ENCODE data around the gene STC2. TPM values are rescaled to one million over a fixed set of nuclear protein-coding genes. Genes with fewer than 3 reads are reported as not detected.

The STC2 gene
- total RNA-seq, 1 experiment from 2014 or later = 60.4 TPM

DNA sequence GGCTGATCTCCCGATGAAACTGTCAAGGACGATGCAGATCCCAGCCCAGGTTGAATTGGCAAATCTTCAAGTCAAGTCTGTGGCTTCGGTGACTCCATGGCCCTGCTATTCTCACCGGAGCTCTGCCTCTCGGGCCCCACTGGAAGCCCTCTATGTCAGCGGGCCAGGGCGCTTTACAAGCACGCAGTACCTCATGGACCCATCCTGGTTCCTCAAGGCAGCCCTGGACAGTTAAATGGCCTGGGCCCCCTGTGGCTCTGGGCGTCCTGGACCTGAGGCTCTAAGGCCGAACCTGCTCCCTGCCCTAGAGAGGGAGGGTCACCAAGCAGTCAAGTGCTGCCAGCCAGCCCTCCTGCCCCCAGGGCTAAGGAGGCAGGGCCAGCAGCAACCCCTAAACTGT lies 45.3 kb downstream of the STC2 start:
- CTCF ChIA-PET = no interaction called here
- Mint-ChIP-seq H3K27ac (ENCODE audit: unreplicated experiment) (no peak overlapping the region), H3K9me3 (ENCODE audit: low read depth, unreplicated experiment) (no peaks in the 10 kb centered on the region), H3K4me1 (ENCODE audit: low read depth, unreplicated experiment) (no peaks in the 10 kb centered on the region), H3K36me3 (ENCODE audit: insufficient read depth, unreplicated experiment) (no peaks in the 10 kb centered on the region), H3K27me3 (ENCODE audit: unreplicated experiment) (peaks cover 96% of the 10 kb centered on the region), H3K4me3 (ENCODE audit: low read depth, unreplicated experiment) (peak overlapping the region; percentile 24)
- TF ChIP-seq, protein P1, sequence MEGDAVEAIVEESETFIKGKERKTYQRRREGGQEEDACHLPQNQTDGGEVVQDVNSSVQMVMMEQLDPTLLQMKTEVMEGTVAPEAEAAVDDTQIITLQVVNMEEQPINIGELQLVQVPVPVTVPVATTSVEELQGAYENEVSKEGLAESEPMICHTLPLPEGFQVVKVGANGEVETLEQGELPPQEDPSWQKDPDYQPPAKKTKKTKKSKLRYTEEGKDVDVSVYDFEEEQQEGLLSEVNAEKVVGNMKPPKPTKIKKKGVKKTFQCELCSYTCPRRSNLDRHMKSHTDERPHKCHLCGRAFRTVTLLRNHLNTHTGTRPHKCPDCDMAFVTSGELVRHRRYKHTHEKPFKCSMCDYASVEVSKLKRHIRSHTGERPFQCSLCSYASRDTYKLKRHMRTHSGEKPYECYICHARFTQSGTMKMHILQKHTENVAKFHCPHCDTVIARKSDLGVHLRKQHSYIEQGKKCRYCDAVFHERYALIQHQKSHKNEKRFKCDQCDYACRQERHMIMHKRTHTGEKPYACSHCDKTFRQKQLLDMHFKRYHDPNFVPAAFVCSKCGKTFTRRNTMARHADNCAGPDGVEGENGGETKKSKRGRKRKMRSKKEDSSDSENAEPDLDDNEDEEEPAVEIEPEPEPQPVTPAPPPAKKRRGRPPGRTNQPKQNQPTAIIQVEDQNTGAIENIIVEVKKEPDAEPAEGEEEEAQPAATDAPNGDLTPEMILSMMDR (IDR thresholded peaks at IDR 0.05; ENCODE audit: unreplicated experiment) = no peak
- no TSS peak for BruUV-seq (replicated peaks)
- DNase-seq = no peak
- intact Hi-C loops (cut with micrococcal nuclease; ENCODE audit: unreplicated experiment) = loop anchor here (1.0 to 2.0 kb wide), 3 partner anchors 117 to 576 kb away; no protein-coding TSS in a partner anchor

DNA sequence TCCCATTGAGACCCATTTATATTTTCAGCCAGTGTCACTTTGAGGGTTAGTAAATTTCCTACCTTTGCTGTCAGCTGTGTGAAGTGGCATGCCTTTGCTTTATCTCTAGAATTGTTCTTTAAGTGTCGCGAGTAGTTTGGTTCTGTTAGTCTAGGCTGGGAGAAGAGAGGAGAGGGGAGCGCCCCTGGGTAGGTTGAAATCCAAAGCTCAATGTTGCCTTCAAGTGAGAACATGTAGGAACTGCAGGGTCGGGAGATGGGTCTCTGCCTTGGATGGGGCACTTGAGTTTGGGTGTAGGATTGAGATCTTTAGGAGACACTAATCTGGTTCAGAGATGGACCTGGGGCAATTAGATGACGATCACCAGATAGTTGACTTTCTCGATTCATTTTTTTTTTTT lies 46.3 kb downstream of the STC2 start:
- peak; percentile 35 for DNase-seq
- no peak overlapping the region for H3K4me3 Mint-ChIP-seq (ENCODE audit: low read depth, unreplicated experiment)
- peaks cover 96% of the 10 kb centered on the region for H3K27me3 Mint-ChIP-seq (ENCODE audit: unreplicated experiment)
- no peaks in the 10 kb centered on the region for H3K4me1 Mint-ChIP-seq (ENCODE audit: low read depth, unreplicated experiment)
- BruUV-seq (replicated peaks) = no TSS peak
- TF ChIP-seq, protein P1 (IDR thresholded peaks at IDR 0.05; ENCODE audit: unreplicated experiment) = peak; percentile 18
- CTCF ChIA-PET = interaction anchor here (0.7 to 1.0 kb wide), 6 partner anchors 80 to 1354 kb away, joined by 3 to 7 read pairs (median 6); partner anchors contain the start of gene ATP6V0E1
- no peaks in the 10 kb centered on the region for H3K9me3 Mint-ChIP-seq (ENCODE audit: low read depth, unreplicated experiment)
- intact Hi-C loops (cut with micrococcal nuclease; ENCODE audit: unreplicated experiment) = loop anchor here (1.0 to 2.0 kb wide), 3 partner anchors 116 to 575 kb away; no protein-coding TSS in a partner anchor
- H3K36me3 Mint-ChIP-seq (ENCODE audit: insufficient read depth, unreplicated experiment) = no peaks in the 10 kb centered on the region
- H3K27ac Mint-ChIP-seq (ENCODE audit: unreplicated experiment) = no peak overlapping the region

DNA sequence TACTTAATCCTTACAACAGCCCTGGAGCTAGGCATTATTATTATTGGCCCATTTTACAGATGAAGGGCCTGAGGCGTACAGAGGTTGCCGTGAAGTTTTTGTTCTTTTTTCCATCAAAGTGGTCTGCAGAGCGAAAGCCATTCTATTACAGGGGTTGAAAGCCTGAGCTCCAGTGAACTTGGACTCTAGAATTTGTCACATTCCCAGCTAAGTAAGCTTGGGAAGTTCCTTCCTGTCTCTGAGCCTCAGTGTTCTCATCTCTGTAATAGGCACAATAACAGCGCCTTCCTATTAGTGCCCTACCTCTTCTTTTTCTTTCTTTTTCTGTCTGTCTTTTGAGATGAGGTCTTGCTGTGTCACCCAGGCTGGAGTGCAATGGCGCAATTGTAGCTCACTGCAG lies 49.0 kb downstream of the STC2 start:
- H3K27me3 Mint-ChIP-seq (ENCODE audit: unreplicated experiment) = peaks cover 96% of the 10 kb centered on the region
- H3K27ac Mint-ChIP-seq (ENCODE audit: unreplicated experiment) = no peak overlapping the region
- DNase-seq = no peak
- CTCF ChIA-PET = no interaction called here
- intact Hi-C loops (cut with micrococcal nuclease; ENCODE audit: unreplicated experiment) = no loop called here
- no peaks in the 10 kb centered on the region for H3K4me1 Mint-ChIP-seq (ENCODE audit: low read depth, unreplicated experiment)
- H3K9me3 Mint-ChIP-seq (ENCODE audit: low read depth, unreplicated experiment) = peaks cover 4% of the 10 kb centered on the region
- no TSS peak for BruUV-seq (replicated peaks)
- H3K4me3 Mint-ChIP-seq (ENCODE audit: low read depth, unreplicated experiment) = no peak overlapping the region
- no peaks in the 10 kb centered on the region for H3K36me3 Mint-ChIP-seq (ENCODE audit: insufficient read depth, unreplicated experiment)
- TF ChIP-seq, protein P1 (IDR thresholded peaks at IDR 0.05; ENCODE audit: unreplicated experiment) = no peak

DNA sequence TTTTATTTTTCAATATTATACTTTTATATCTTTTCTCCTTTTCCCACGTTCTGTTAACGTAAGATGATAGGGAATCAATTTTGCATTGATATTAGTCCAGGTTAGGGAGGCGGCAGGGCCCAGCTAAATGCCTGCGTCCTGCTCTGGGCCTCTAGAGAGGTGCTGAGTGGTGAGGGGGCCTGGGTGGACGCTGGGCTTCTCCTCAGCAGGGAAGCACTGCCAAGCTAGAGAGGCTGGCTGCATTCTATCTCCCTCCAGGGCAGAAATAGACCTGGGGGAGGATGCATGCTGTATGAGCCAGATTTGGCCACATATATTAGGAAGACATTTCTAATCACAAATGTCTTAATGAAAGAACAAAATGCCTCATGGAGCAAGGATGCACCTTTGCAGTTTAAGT lies 49.6 kb downstream of the STC2 start:
- H3K27me3 Mint-ChIP-seq (ENCODE audit: unreplicated experiment) = peaks cover 96% of the 10 kb centered on the region
- CTCF ChIA-PET = no interaction called here

More for the DNA sequence above, 49.6 kb downstream of the STC2 start:
- no peak overlapping the region for H3K27ac Mint-ChIP-seq (ENCODE audit: unreplicated experiment)
- TF ChIP-seq, protein P1 (IDR thresholded peaks at IDR 0.05; ENCODE audit: unreplicated experiment) = no peak
- H3K4me1 Mint-ChIP-seq (ENCODE audit: low read depth, unreplicated experiment) = no peaks in the 10 kb centered on the region
- no TSS peak for BruUV-seq (replicated peaks)
- H3K36me3 Mint-ChIP-seq (ENCODE audit: insufficient read depth, unreplicated experiment) = no peaks in the 10 kb centered on the region
- DNase-seq = no peak
- no peak overlapping the region for H3K4me3 Mint-ChIP-seq (ENCODE audit: low read depth, unreplicated experiment)
- intact Hi-C loops (cut with micrococcal nuclease; ENCODE audit: unreplicated experiment) = no loop called here
- peaks cover 4% of the 10 kb centered on the region for H3K9me3 Mint-ChIP-seq (ENCODE audit: low read depth, unreplicated experiment)

Data from Calu3 (cell line).